Breast epithelium (tissue), 4 donors: Measurements from ENCODE around the gene KRTAP1-4. TPM values are rescaled to one million over a fixed set of nuclear protein-coding genes. Genes with fewer than 3 reads are reported as not detected.
"Not testable (repeated sequence)": the region's sequence is repeated elsewhere in the genome, so short reads cannot be mapped to it uniquely, and the experiment has no call there.

Experiments used
- DNase-seq, 2 donors: peaks; one replicate each; pipeline ENCODE4 v3.0.0-alpha.2; 2019; ENCODE audit warnings: low spot score in 2 of 2
- H3K27ac ChIP-seq, 2 donors: fragments of 200-600 bp; sonication (generic) in 1 of 2; one replicate each; pipeline ENCODE4 v1.5.1; 2016 to 2019; ENCODE audit warnings: mild to moderate bottlenecking in 1 of 2
- H3K27me3 ChIP-seq, 2 donors: fragments of 200-600 bp; sonication (generic) in 1 of 2; one replicate each; pipeline versions ENCODE4 v1.5.1 to v1.6.0; 2017 to 2019; ENCODE audit warnings: control low read depth in 1 of 2, mild to moderate bottlenecking in 1 of 2
- H3K36me3 ChIP-seq: fragments of 200-600 bp; one replicate; pipeline ENCODE4 v1.5.1; 2019
- H3K4me1 ChIP-seq, 2 donors: fragments of 200-600 bp; sonication (generic); one replicate each; pipeline ENCODE4 v1.5.1; 2016 to 2019; ENCODE audit warnings: control low read depth in 1 of 2
- H3K4me3 ChIP-seq, 3 donors: fragments of 200-600 bp; sonication (generic); 1 replicate in 2 of 3; 2 replicates in 1 of 3; pipeline ENCODE4 v1.5.1; 2016 to 2019; ENCODE audit warnings: mild to moderate bottlenecking in 3 of 3, moderate library complexity in 2 of 3
- H3K9me3 ChIP-seq, 2 donors: fragments of 200-600 bp; sonication (generic) in 1 of 2; one replicate each; pipeline ENCODE4 v1.5.1; 2016 to 2019; ENCODE audit warnings: control low read depth in 1 of 2
- CTCF ChIP-seq, 3 donors: fragments of 450-650 bp; IDR thresholded peaks; one replicate each; pipeline ENCODE4 v1.5.1; 2016 to 2017; ENCODE audit warnings: antibody characterized with exemption in 3 of 3, mild to moderate bottlenecking in 3 of 3, moderate library complexity in 3 of 3
- POLR2A ChIP-seq: fragments of 450-650 bp; IDR thresholded peaks from one replicate; pipeline ENCODE4 v1.6.1; 2016; ENCODE audit warnings: antibody characterized with exemption, mild to moderate bottlenecking, moderate library complexity
- POLR2AphosphoS5 ChIP-seq, 3 donors: sonication (generic); formaldehyde crosslinking; IDR thresholded peaks; one replicate each; pipeline ENCODE4 v1.6.1; 2017; ENCODE audit warnings: antibody characterized with exemption in 3 of 3
- intact Hi-C: fragments of 100-400 bp; cut with DNase I; formaldehyde crosslinking; loops from one replicate; pipeline ENCODE4 v1.15.1; 2023; ENCODE audit warnings: low total_unique reads
- total RNA-seq, 3 donors: library from RNA; depleted of rRNA; stranded (reverse); fragments of >200 nt; gene quantifications; one replicate each; pipeline ENCODE4 v1.1.0, GENCODE V29; 2016

Gene KRTAP1-4
- total RNA-seq, 3 donors from 2014 or later = not detected

- intact Hi-C loops = no loop called here
- H3K4me3 ChIP-seq = no peak overlapping the region
- H3K36me3 ChIP-seq = no peaks in the 10 kb centered on the region
- TF ChIP-seq CTCF (IDR thresholded peaks at IDR 0.05) (no peak), POLR2A (no peak), POLR2AphosphoS5 (IDR thresholded peaks at IDR 0.05) (no peak)
- no peak overlapping the region for H3K27ac ChIP-seq
- H3K9me3 ChIP-seq = no peaks in the 10 kb centered on the region
- H3K4me1 ChIP-seq = no peaks in the 10 kb centered on the region
- no peak for DNase-seq
- H3K27me3 ChIP-seq = no peaks in the 10 kb centered on the region
Measured at GRCh38 chr17:41067281-41067680, 37.3 kb upstream of the KRTAP1-4 start.

- Histone ChIP-seq H3K9me3 (no peaks in the 10 kb centered on the region), H3K4me3 (no peak within 1 kb of the TSS), H3K36me3 (no peaks in the 10 kb centered on the region), H3K27ac (no peak within 1 kb of the TSS), H3K4me1 (no peaks in the 10 kb centered on the region), H3K27me3 (no peaks in the 10 kb centered on the region)
- no peak for DNase-seq
- TF ChIP-seq CTCF (IDR thresholded peaks at IDR 0.05) = no peak
- TF ChIP-seq POLR2A = no peak
- TF ChIP-seq POLR2AphosphoS5 (IDR thresholded peaks at IDR 0.05) = no peak
- intact Hi-C loops = no loop called here
Measured at GRCh38 chr17:41065829-41066624, 36.0 kb upstream of the KRTAP1-4 start, which contains the start of gene KRTAP2-4. Gene KRTAP2-4, minus strand, starts transcription at chr17:41065879. Its CDS starts 34 bp downstream, at chr17:41065845.

GRCh38 chr17:41065016-41065689 lies 35.2 kb upstream of the KRTAP1-4 start:
- H3K4me1 ChIP-seq, H3K27ac ChIP-seq, H3K9me3 ChIP-seq, H3K4me3 ChIP-seq, H3K36me3 ChIP-seq, intact Hi-C loops, DNase-seq, H3K27me3 ChIP-seq: not testable (repeated sequence)

- no peaks in the 10 kb centered on the region for H3K4me1 ChIP-seq
- H3K27me3 ChIP-seq = no peaks in the 10 kb centered on the region
- H3K36me3 ChIP-seq = no peaks in the 10 kb centered on the region
- TF ChIP-seq POLR2AphosphoS5 (IDR thresholded peaks at IDR 0.05) (no peak), POLR2A (no peak), CTCF (IDR thresholded peaks at IDR 0.05) (no peak)
- intact Hi-C loops = no loop called here
- H3K9me3 ChIP-seq = no peaks in the 10 kb centered on the region
- no peak overlapping the region for H3K4me3 ChIP-seq
- DNase-seq = no peak
- H3K27ac ChIP-seq = no peak overlapping the region
Measured at GRCh38 chr17:41064301-41064700, 34.3 kb upstream of the KRTAP1-4 start.

GRCh38 chr17:41063449-41063848 lies 33.5 kb upstream of the KRTAP1-4 start:
- no peak for DNase-seq
- no peak for TF ChIP-seq POLR2A
- TF ChIP-seq POLR2AphosphoS5 (IDR thresholded peaks at IDR 0.05) = no peak
- TF ChIP-seq CTCF (IDR thresholded peaks at IDR 0.05) = no peak
- H3K27me3 ChIP-seq = no peaks in the 10 kb centered on the region
- no peak overlapping the region for H3K4me3 ChIP-seq
- intact Hi-C loops = no loop called here
- H3K4me1 ChIP-seq = no peaks in the 10 kb centered on the region
- no peaks in the 10 kb centered on the region for H3K9me3 ChIP-seq
- no peaks in the 10 kb centered on the region for H3K36me3 ChIP-seq
- no peak overlapping the region for H3K27ac ChIP-seq
